Activated naive CD4-positive, alpha-beta T cell treated with anti-CD3 and anti-CD28 coated beads for 36 hours (primary cell): ENCODE data around the gene ZMYND15. TPM values are rescaled to one million over a fixed set of nuclear protein-coding genes. Genes with fewer than 3 reads are reported as not detected.
A peak's percentile ranks its signal among the peaks of the same experiment; 100 is the strongest.

Source experiments
- CTCF ChIA-PET: fragments of 350-600 bp; sonication (Branson Sonifier 250); formaldehyde crosslinking; loops from one replicate; lab custom pipeline; 2021; ENCODE audit warnings: antibody characterized with exemption; lab: Charles Lee
- DNase-seq: peaks from one replicate; pipeline ENCODE4 v3.0.0-alpha.2; 2020
- H3K27ac Mint-ChIP-seq: one replicate; pipeline ENCODE4 v1.8.0; 2021; ENCODE audit warnings: mild to moderate bottlenecking, mixed read lengths
- H3K27me3 Mint-ChIP-seq: one replicate; pipeline ENCODE4 v1.8.0; 2021; ENCODE audit warnings: low read depth, mixed read lengths
- H3K36me3 Mint-ChIP-seq: one replicate; pipeline ENCODE4 v1.8.0; 2021; ENCODE audit warnings: low read depth, mixed read lengths
- H3K4me1 Mint-ChIP-seq: one replicate; pipeline ENCODE4 v1.8.0; 2021; ENCODE audit warnings: low read depth, mixed read lengths
- H3K4me3 Mint-ChIP-seq: one replicate; pipeline ENCODE4 v1.8.0; 2021; ENCODE audit warnings: mild to moderate bottlenecking, moderate library complexity, mixed read lengths
- H3K9me3 Mint-ChIP-seq: one replicate; pipeline ENCODE4 v1.8.0; 2021; ENCODE audit warnings: mixed read lengths
- intact Hi-C: fragments of 100-400 bp; cut with micrococcal nuclease; formaldehyde crosslinking; loops from one replicate; pipeline ENCODE4 v1.15.1; 2023
- total RNA-seq, 2 experiments: library from RNA; stranded (reverse); gene quantifications; one replicate each; pipeline ENCODE4 v1.2.3, GENCODE V29; 2021

Gene ZMYND15
- total RNA-seq, 2 experiments from 2014 or later = 0.17 TPM; not detected in 1

DNA sequence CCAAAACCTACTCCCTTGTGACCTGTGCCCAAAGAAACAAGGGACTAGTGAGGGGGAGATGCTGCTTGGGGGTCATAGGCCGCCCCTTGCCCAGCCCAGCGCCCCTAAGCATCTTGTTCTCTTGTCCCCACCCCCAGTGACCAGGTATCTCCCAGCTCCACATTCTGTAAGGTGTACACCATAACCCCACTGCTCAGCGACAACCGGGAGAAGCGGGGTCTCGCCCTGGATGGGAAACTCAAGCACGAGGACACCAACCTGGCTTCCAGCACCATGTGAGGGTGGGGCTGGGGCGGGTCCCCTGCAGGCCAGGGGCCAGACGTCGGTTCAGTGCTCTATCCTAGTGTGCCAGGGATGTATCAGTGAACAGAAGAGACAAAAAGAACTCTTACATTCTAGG is 20.5 kb upstream of the ZMYND15 start:
- CTCF ChIA-PET = no interaction called here
- intact Hi-C loops = loop anchor here (10.0 kb wide), 1 partner anchor 574 kb away; the partner anchor contains the start of genes CYB5D2 and ZZEF1
- Mint-ChIP-seq H3K27ac (no peak overlapping the region), H3K4me3 (no peak overlapping the region), H3K36me3 (peaks cover 31% of the 10 kb centered on the region), H3K4me1 (peaks cover 14% of the 10 kb centered on the region), H3K9me3 (no peaks in the 10 kb centered on the region), H3K27me3 (no peaks in the 10 kb centered on the region)
- no peak for DNase-seq

- Mint-ChIP-seq H3K4me3 (no peak overlapping the region), H3K9me3 (no peaks in the 10 kb centered on the region), H3K27ac (no peak overlapping the region), H3K4me1 (peaks cover 11% of the 10 kb centered on the region), H3K27me3 (no peaks in the 10 kb centered on the region), H3K36me3 (peaks cover 31% of the 10 kb centered on the region)
- intact Hi-C loops = loop anchor here (10.0 kb wide), 1 partner anchor 575 kb away; the partner anchor contains the start of genes CYB5D2 and ZZEF1
- DNase-seq = no peak
- CTCF ChIA-PET = no interaction called here
These were observed 19.9 kb upstream of the ZMYND15 start for GRCh38 chr17:4719684-4720221.

- CTCF ChIA-PET = interaction anchor here (0.5 to 1.0 kb wide), 2 partner anchors 8 to 527 kb away, joined by 3 to 5 read pairs; no protein-coding TSS in a partner anchor
- intact Hi-C loops = no loop called here
- no peaks in the 10 kb centered on the region for H3K27me3 Mint-ChIP-seq
- no peak for DNase-seq
- no peak overlapping the region for H3K27ac Mint-ChIP-seq
- peaks cover 25% of the 10 kb centered on the region for H3K36me3 Mint-ChIP-seq
- H3K4me3 Mint-ChIP-seq = no peak overlapping the region
- H3K9me3 Mint-ChIP-seq = no peaks in the 10 kb centered on the region
- H3K4me1 Mint-ChIP-seq = peaks cover 2% of the 10 kb centered on the region
These were observed 18.8 kb upstream of the ZMYND15 start for GRCh38 chr17:4720787-4721186.

DNA sequence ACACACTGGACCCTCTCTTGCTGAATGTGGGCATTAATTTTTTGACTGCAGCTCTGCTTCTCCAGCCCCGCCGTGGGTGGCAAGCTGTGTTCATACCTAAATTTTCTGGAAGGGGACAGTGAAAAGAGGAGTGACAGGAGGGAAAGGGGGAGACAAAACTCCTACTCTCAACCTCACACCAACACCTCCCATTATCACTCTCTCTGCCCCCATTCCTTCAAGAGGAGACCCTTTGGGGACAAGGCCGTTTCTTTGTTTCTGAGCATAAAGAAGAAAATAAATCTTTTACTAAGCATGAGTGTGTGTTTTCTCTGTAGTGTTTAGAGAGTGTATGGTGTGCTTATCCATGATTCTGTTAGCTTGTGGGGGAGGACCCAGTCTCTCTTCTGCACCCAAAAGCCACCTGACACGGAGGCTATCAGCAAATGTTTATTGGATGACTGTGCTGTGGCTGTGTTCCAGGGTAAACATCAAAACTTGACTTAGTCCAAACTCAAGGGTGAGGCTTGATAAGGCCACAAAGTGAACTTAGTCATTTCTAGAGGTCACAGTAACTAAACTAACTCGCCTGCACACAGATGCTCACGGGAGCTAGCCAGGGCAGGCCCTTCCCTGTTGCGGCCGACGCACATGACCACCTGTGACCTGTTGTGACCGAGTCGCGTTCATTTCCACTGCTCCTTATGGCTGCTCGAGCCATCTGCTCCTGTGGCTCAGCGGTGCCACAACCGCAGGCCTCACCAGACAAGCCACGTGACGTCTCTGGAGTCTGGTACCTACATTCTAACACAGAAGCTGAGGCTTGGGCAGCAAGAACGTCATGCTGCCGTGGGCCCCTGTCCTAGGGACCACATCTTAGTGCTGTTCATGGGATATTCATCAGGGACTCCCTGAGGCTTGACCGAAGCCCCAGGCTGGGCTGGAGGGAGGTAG is 18.2 kb upstream of the ZMYND15 start:
- Mint-ChIP-seq H3K4me3 (no peak overlapping the region), H3K36me3 (peaks cover 24% of the 10 kb centered on the region), H3K27me3 (no peaks in the 10 kb centered on the region), H3K4me1 (peaks cover 3% of the 10 kb centered on the region), H3K27ac (peak overlapping the region; percentile 57), H3K9me3 (no peaks in the 10 kb centered on the region)
- CTCF ChIA-PET = interaction anchor here (1.0 kb wide), 1 partner anchor 9 kb away, joined by 3 read pairs; no protein-coding TSS in a partner anchor
- intact Hi-C loops = no loop called here
- DNase-seq = no peak

DNA sequence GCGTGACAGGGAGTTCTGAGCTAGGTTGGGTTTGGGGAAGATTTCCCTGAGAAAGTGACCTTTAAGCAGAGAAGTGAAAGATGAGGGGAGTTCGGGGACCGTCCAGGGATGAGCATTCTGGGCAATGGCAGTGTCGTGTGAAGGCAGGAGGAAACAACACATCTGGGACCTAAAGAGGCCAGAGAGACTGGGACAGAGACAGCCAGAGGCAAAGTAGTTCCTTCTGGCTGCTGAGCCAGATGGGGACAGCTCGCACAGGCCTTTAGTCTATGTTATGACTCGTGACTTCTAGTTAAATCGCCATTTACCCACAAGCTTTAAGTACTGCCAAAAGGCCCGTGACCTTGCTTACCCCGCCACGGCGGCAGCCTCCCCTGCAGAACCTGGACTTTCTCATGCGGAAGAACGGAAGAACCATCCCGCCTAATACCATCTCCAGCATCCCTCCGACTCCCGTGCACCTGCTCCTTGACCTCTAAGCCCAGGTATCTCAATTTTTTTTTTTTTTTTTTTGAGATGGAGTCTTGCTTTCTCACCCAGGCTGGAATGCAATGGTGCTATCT is 16.9 kb upstream of the ZMYND15 start:
- H3K27ac Mint-ChIP-seq = no peak overlapping the region
- no peak overlapping the region for H3K4me3 Mint-ChIP-seq
- H3K27me3 Mint-ChIP-seq = no peaks in the 10 kb centered on the region
- intact Hi-C loops = no loop called here
- H3K36me3 Mint-ChIP-seq = peaks cover 15% of the 10 kb centered on the region
- no peaks in the 10 kb centered on the region for H3K9me3 Mint-ChIP-seq
- DNase-seq = no peak
- CTCF ChIA-PET = interaction anchor here (0.6 kb wide), 1 partner anchor 146 kb away, joined by 4 read pairs; no protein-coding TSS in a partner anchor
- peaks cover 7% of the 10 kb centered on the region for H3K4me1 Mint-ChIP-seq

DNA sequence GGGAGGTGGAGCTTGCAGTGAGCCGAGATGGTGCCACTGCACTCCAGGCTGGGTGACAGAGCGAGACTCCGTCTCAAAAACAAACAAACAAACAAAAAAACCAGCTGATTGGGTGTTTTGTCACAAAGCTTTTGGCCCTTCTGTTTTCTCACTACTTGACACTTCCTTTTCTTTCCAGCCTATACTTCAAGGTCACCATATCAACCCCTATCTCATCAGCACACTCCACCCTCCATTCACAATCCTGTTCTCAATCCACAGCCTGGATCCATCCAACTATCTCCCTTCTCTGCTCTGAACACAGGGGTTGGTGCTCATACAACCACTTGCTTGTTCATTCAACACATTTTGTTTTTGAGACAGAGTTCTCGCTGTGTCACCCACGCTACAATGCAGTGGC is 15.0 kb upstream of the ZMYND15 start:
- no peaks in the 10 kb centered on the region for H3K27me3 Mint-ChIP-seq
- H3K9me3 Mint-ChIP-seq = no peaks in the 10 kb centered on the region
- H3K4me3 Mint-ChIP-seq = no peak overlapping the region
- H3K36me3 Mint-ChIP-seq = peaks cover 7% of the 10 kb centered on the region
- no peak for DNase-seq
- H3K27ac Mint-ChIP-seq = no peak overlapping the region
- CTCF ChIA-PET = interaction anchor here (0.7 to 1.5 kb wide), 2 partner anchors 11 to 14 kb away, joined by 3 read pairs; partner anchors contain the start of gene ARRB2
- H3K4me1 Mint-ChIP-seq = peaks cover 20% of the 10 kb centered on the region
- intact Hi-C loops = no loop called here

GRCh38 chr17:4725646-4726310 is 13.9 kb upstream of the ZMYND15 start:
- Mint-ChIP-seq H3K27ac (peak overlapping the region; percentile 25), H3K9me3 (no peaks in the 10 kb centered on the region), H3K4me3 (no peak overlapping the region), H3K36me3 (peaks cover 5% of the 10 kb centered on the region), H3K4me1 (peaks cover 24% of the 10 kb centered on the region), H3K27me3 (no peaks in the 10 kb centered on the region)
- CTCF ChIA-PET = interaction anchor here (0.6 to 1.5 kb wide), 3 partner anchors 9 to 297 kb away, joined by 3 read pairs; no protein-coding TSS in a partner anchor
- intact Hi-C loops = no loop called here
- DNase-seq = no peak

DNA sequence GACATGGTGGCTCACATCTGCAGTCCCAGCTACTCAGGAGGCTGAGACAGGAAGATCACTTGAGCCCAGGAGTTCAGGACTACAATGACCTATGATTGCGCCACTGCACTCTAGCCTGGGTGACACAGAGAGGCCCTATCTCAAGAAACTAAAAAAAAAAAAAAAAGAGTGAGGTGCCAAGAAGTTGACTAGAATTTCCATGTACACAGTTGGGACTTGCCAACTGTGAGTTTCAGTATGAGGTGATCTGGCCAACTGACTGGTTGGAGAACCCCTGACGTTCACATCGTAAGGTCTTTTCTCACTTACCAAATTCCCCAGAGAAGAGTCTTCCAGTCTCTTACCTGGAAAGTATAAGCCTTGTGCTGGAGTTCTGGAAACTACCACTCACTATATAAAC is 11.5 kb upstream of the ZMYND15 start:
- H3K4me1 Mint-ChIP-seq = peaks cover 35% of the 10 kb centered on the region
- peak overlapping the region; percentile 26 for H3K4me3 Mint-ChIP-seq
- H3K27me3 Mint-ChIP-seq = no peaks in the 10 kb centered on the region
- intact Hi-C loops = no loop called here
- no peaks in the 10 kb centered on the region for H3K9me3 Mint-ChIP-seq
- no peaks in the 10 kb centered on the region for H3K36me3 Mint-ChIP-seq
- CTCF ChIA-PET = interaction anchor here (0.6 to 1.6 kb wide), 2 partner anchors 62 to 252 kb away, joined by 3 to 4 read pairs; no protein-coding TSS in a partner anchor
- H3K27ac Mint-ChIP-seq = peak overlapping the region; percentile 80
- DNase-seq = peak; percentile 70

- Mint-ChIP-seq H3K27me3 (peaks cover 1% of the 10 kb centered on the region), H3K36me3 (no peaks in the 10 kb centered on the region), H3K4me3 (no peak overlapping the region), H3K27ac (no peak overlapping the region), H3K4me1 (peaks cover 32% of the 10 kb centered on the region), H3K9me3 (no peaks in the 10 kb centered on the region)
- CTCF ChIA-PET = interaction anchor here (0.6 to 1.9 kb wide), 5 partner anchors 19 to 167 kb away, joined by 3 to 8 read pairs (median 3); partner anchors contain the start of genes C17orf107 and PSMB6
- DNase-seq = peak; percentile 39
- intact Hi-C loops = no loop called here
These were observed 6.5 kb upstream of the ZMYND15 start for GRCh38 chr17:4733073-4733531.

- Mint-ChIP-seq H3K27ac (no peak overlapping the region), H3K36me3 (no peaks in the 10 kb centered on the region), H3K9me3 (no peaks in the 10 kb centered on the region), H3K27me3 (peaks cover 9% of the 10 kb centered on the region), H3K4me3 (no peak overlapping the region), H3K4me1 (peaks cover 33% of the 10 kb centered on the region)
- DNase-seq = no peak
- intact Hi-C loops = no loop called here
- CTCF ChIA-PET = no interaction called here
These were observed 4.7 kb upstream of the ZMYND15 start for GRCh38 chr17:4734857-4735475.

DNA sequence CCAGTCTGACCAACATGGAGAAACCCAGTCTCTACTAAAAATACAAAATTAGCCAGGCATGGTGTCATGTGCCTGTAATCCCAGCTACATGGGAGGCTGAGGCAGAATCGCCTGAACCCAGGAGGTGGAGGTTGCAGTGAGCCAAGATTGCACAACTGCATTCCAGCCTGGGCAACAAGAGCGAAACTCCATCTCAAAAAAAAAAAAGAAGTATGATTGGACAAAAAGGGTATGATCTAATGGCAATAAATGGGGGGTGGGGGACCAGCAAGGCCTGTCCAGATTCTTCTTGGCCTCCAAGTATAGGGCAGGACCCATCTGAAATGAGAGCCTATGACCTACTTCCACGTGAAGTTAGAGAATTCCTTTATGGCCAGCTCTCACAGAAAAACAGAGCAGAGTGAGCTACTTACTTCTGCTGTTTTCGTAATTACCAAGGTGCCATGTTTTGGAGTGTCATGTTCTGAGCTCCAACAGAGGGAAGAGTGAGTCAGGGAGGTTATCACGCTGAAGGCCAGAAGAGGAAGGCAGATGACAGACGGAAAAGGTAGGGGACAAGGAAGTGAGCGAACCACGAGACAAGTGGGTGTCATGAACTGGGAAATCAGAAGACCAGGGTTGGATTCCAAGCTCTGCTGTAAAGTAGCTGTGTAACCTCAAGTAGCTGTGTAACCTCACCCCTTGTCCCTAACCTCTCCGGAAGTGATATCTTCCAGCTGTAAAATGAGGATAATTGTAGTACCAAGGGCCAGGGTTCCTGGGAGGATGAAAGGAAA is 3.6 kb upstream of the ZMYND15 start:
- no peak overlapping the region for H3K27ac Mint-ChIP-seq
- no peaks in the 10 kb centered on the region for H3K36me3 Mint-ChIP-seq

More for the DNA sequence above, 3.6 kb upstream of the ZMYND15 start:
- intact Hi-C loops = no loop called here
- H3K4me3 Mint-ChIP-seq = no peak overlapping the region
- H3K27me3 Mint-ChIP-seq = peaks cover 18% of the 10 kb centered on the region
- no peak for DNase-seq
- H3K9me3 Mint-ChIP-seq = no peaks in the 10 kb centered on the region
- CTCF ChIA-PET = interaction anchor here (0.6 to 0.9 kb wide), 4 partner anchors 25 to 167 kb away, joined by 3 read pairs; partner anchors contain the start of gene CHRNE
- peaks cover 31% of the 10 kb centered on the region for H3K4me1 Mint-ChIP-seq
